EL (cell line): ENCODE data around the gene PTPRN2.
"Not testable (repeated sequence)": the region's sequence is repeated elsewhere in the genome, so short reads cannot be mapped to it uniquely, and the experiment has no call there.

Source experiments
- DNase-seq: peaks from one replicate; pipeline ENCODE4 v3.0.0-alpha.2; 2016

The PTPRN2 gene

GRCh38 chr7:158458716-158459282 is 128.8 kb downstream of the PTPRN2 start:
- DNase-seq = no peak

DNA sequence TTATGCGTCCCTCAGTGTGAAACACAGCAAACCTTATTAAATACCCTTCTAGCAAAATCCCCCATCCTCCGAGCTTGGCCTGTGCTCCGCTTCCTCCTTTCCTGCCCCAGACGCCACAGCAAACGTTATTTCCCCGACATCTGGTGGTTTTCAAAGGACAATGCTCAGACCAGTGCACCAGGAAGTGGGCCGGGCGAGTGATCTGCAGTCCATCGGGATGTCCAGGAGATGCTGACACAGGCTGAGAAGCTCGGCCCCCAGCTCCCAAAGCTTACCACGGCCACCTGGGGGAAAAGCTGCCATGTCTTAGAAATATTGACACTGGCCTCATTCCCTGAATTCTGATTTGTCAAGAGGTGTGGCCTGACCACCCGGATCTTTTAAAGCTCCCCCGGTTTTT is 129.5 kb downstream of the PTPRN2 start:
- DNase-seq = no peak

DNA sequence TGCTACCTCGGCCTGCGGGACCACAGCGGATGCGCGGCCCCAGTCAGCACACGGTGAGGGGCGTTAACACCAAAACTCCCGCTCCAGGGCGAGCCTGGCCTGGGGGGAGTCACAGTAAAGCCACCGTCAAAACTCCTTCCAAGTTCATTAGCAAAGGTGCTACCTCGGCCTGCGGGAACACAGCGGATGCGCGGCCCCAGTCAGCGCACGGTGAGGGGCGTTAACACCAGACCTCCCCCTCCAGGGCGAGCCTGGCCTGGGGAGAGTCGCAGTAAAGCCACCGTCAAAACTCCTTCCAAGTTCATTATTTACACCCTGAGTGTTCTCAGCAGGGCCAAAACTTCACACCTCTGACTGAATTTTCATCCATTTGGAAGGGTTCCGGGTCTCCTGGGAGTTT is 130.0 kb downstream of the PTPRN2 start:
- DNase-seq = not testable (repeated sequence)

DNA sequence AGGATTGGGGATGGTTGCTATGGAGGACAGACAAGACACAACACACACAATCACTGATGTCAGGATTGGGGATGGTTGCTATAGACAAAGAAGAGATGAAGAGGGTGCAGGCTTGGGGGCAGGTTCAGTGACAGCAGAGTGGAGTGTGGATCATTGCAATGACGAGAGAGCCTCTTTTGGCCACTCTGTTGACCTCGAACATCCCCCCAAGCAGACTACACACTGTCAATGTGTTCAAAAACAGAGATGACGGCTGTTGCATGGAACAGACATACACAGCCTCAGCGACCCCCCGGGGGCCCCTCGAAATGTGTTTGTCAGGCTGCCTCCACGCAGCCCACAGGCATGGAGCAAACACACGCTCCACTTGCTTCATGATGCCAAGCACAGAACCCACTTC is 133.0 kb downstream of the PTPRN2 start:
- no peak for DNase-seq

GRCh38 chr7:158453663-158454062 is 134.0 kb downstream of the PTPRN2 start:
- DNase-seq = no peak

DNA sequence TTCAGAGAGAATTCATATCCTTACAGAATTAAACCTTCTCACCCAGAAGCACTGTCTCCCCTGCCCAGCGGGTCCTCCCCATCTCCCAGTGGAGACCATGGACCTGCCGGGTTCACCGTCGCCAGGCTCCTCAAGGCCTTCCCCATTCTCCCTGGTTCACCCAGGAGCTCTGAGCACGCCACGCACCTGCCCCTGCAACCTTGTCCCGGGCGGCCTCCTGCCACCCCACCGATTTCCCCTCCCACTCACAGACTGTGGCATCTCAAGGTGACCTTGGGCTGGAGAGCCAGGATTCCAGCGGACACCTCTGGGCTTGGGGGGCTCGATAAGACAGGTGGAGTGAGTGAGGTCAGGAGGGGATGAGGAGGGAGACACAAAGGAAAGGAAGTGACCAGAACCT is 135.3 kb downstream of the PTPRN2 start:
- DNase-seq = no peak

DNA sequence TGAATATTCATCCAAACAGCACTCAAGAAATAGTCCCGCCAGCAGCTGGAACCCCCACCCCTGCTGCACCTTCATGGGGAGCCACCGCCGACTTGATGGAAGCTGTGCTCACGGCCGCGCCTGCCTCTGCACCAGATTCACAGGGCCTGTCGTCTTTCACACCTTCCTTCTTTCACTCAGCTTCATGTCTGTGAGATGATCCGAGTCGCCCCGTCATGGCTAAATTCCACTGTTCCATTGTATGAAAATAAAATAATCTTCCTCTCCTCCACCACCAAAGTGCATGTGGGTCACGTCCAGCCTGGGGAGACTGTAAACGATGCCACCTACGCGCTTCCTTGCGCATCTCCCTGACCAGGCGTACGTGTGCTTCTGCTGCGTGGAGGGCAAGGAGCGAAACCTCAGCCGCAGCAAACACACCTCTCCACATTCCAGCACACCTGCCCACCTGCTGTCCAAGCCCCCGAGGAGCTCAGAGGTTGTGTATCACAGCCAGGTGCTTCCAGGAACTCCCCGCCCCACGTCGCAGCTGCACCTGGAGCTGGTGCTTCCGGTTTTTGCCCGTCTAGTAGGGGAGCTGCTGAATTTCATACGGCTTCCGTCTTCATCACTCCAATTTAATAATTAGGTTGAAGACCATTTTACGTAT is 137.0 kb downstream of the PTPRN2 start:
- DNase-seq = no peak

- DNase-seq = no peak
Measured at GRCh38 chr7:158449942-158450341, 137.7 kb downstream of the PTPRN2 start.

GRCh38 chr7:158449266-158449665 is 138.4 kb downstream of the PTPRN2 start:
- DNase-seq = no peak

GRCh38 chr7:158448430-158449100 is 139.1 kb downstream of the PTPRN2 start:
- DNase-seq = no peak

GRCh38 chr7:158447506-158448171 is 140.0 kb downstream of the PTPRN2 start:
- no peak for DNase-seq

DNA sequence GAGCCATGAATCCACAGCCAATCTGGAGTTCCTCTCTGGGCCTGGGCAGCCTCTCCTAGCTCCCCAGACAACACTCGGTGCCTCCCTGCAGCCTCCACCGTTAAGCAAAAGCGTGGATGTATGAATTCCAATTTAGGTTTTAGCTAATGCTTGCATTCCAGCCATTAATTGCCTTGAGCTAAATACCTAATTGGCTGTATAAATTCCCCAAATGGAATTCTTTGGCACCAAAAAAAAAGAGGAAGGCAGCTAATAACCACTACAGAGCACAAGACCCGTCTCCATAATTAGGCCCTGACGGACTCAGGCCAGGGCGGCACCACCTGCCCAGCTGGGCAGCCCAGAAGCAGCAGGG is 140.5 kb downstream of the PTPRN2 start:
- DNase-seq = no peak

GRCh38 chr7:158446706-158447105 is 140.9 kb downstream of the PTPRN2 start:
- DNase-seq = no peak

GRCh38 chr7:158446281-158446680 is 141.3 kb downstream of the PTPRN2 start:
- DNase-seq = no peak

DNA sequence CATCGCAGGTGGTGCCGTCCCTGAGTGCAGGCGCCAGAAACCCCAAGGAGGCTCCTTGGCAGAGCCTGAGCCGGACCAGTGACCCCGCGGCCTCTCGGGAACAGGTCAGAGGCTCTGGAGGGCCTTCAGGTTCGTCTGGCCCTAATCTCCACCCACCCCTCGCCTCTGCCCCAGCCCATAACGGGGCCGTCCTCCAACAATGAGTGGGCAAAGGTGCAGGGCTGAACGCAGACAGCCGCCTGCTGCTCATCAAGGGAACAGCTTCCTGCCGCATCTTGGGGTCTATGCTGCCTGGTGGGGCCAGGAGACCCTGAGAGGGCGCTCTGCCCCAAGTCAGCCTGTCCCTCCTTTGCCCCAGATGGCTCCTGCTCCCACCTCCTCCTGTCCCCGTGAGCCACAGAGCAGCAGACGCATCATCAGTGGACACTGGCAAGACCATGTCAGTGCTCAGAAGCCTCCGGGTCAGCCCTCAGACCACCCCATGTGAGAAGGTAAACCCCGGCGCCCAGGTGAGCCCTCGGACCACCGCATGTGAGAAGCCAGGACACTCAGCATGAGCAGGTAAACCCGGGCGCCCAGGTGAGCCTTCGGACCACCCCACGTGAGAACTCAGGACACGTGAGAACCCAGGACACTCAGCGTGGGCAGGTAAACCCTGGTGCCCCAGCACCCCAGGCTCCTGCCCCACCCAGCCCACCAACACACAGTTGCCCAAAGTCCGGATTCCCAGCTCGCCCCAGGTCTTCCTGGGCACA is 142.0 kb downstream of the PTPRN2 start:
- DNase-seq = no peak

GRCh38 chr7:158444501-158445420 is 142.9 kb downstream of the PTPRN2 start:
- DNase-seq = no peak

- no peak for DNase-seq
Measured at GRCh38 chr7:158443688-158444483, 143.7 kb downstream of the PTPRN2 start.

DNA sequence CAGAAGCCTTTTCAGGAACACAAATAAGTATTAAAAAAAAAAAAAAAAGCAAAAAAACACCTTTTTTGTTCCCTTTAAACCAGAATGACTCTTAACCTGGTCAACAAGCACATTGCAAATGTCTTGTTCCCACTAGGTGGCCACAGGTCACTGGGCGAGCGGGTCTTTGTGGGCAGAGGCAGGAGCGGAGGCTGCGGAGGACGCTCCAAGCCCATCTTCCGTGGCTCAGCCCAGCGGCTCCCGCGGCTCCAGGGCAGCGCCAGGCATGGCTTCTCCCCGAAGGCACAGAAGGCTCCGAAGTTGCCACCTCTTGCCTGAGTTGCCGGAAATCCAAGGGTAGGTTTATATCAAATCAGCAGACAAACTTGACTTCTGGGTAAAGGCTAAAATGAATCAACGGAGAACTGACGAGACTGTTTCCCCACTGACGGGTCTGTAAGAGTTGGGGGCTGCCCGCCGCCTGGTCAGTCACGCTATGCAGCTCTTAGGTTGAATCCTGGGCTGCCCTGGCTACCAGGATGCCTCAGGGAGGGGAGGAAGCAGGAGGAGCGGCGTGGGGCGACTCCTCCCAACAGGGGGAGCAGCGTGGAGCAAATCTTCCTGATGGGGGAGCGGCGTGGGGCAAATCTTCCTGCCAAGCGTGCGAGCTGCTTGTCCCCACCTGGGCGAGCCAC is 144.5 kb downstream of the PTPRN2 start:
- DNase-seq = no peak

- no peak for DNase-seq
Measured at GRCh38 chr7:158442260-158442659, 145.4 kb downstream of the PTPRN2 start.

GRCh38 chr7:158439035-158439434 is 148.6 kb downstream of the PTPRN2 start:
- DNase-seq = no peak
